GM18520 (cell line): ENCODE measurements around the gene RAD51B.
"Not testable (repeated sequence)": the region's sequence is repeated elsewhere in the genome, so short reads cannot be mapped to it uniquely, and the experiment has no call there.

Source experiments
- ATAC-seq: cut with Tn5 transposase; IDR thresholded peaks from one replicate; pipeline ENCODE4 v1.9.1; 2021; ENCODE audit not compliant: unreplicated experiment

Gene RAD51B

GRCh38 chr14:68109132-68109900, 289.7 kb downstream of the RAD51B start:
- ATAC-seq = no peak

- no peak for ATAC-seq
Observed at GRCh38 chr14:68111097-68111852, 291.7 kb downstream of the RAD51B start.

- ATAC-seq = no peak
Observed at GRCh38 chr14:68111853-68112270, 292.3 kb downstream of the RAD51B start.

GRCh38 chr14:68112442-68112841, 292.9 kb downstream of the RAD51B start:
- no peak for ATAC-seq

- no peak for ATAC-seq
Observed at GRCh38 chr14:68113343-68113930, 293.9 kb downstream of the RAD51B start.

- ATAC-seq = not testable (repeated sequence)
Observed at GRCh38 chr14:68115952-68116351, 296.4 kb downstream of the RAD51B start.

- no peak for ATAC-seq
Observed at GRCh38 chr14:68122651-68123050, 303.1 kb downstream of the RAD51B start.

- ATAC-seq = no peak
Observed at GRCh38 chr14:68124050-68124449, 304.5 kb downstream of the RAD51B start.

GRCh38 chr14:68124979-68125731, 305.6 kb downstream of the RAD51B start:
- no peak for ATAC-seq

GRCh38 chr14:68127166-68127565, 307.6 kb downstream of the RAD51B start:
- ATAC-seq = no peak

- ATAC-seq = no peak
Observed at GRCh38 chr14:68131907-68132306, 312.3 kb downstream of the RAD51B start.

GRCh38 chr14:68132563-68133121, 313.1 kb downstream of the RAD51B start:
- ATAC-seq = no peak

- ATAC-seq = no peak
Observed at GRCh38 chr14:68133856-68134255, 314.3 kb downstream of the RAD51B start.

GRCh38 chr14:68135028-68135427, 315.4 kb downstream of the RAD51B start:
- ATAC-seq = no peak

- ATAC-seq = no peak
Observed at GRCh38 chr14:68135566-68135965, 316.0 kb downstream of the RAD51B start.

GRCh38 chr14:68137704-68138619, 318.4 kb downstream of the RAD51B start:
- no peak for ATAC-seq

- no peak for ATAC-seq
Observed at GRCh38 chr14:68139431-68140075, 320.0 kb downstream of the RAD51B start.

GRCh38 chr14:68140076-68140741, 320.6 kb downstream of the RAD51B start:
- no peak for ATAC-seq

GRCh38 chr14:68140806-68141205, 321.2 kb downstream of the RAD51B start:
- no peak for ATAC-seq
